ENCODE measurements around the gene EHBP1L1. TPM values are rescaled to one million over a fixed set of nuclear protein-coding genes. Genes with fewer than 3 reads are reported as not detected.
A peak's percentile ranks its signal among the peaks of the same experiment; 100 is the strongest.

The EHBP1L1 gene
- total RNA-seq, 1 donor from 2014 or later: 128 TPM

GRCh38 chr11:65616575-65617001, 40.7 kb downstream of the EHBP1L1 start:
- no peak for DNase-seq (ENCODE audit: low spot score)

GRCh38 chr11:65617136-65617850, 41.4 kb downstream of the EHBP1L1 start:
- no peak for DNase-seq (ENCODE audit: low spot score)

GRCh38 chr11:65617990-65618751, 42.3 kb downstream of the EHBP1L1 start:
- no peak for DNase-seq (ENCODE audit: low spot score)

GRCh38 chr11:65618763-65619162, 42.9 kb downstream of the EHBP1L1 start:
- no peak for DNase-seq (ENCODE audit: low spot score)

DNA sequence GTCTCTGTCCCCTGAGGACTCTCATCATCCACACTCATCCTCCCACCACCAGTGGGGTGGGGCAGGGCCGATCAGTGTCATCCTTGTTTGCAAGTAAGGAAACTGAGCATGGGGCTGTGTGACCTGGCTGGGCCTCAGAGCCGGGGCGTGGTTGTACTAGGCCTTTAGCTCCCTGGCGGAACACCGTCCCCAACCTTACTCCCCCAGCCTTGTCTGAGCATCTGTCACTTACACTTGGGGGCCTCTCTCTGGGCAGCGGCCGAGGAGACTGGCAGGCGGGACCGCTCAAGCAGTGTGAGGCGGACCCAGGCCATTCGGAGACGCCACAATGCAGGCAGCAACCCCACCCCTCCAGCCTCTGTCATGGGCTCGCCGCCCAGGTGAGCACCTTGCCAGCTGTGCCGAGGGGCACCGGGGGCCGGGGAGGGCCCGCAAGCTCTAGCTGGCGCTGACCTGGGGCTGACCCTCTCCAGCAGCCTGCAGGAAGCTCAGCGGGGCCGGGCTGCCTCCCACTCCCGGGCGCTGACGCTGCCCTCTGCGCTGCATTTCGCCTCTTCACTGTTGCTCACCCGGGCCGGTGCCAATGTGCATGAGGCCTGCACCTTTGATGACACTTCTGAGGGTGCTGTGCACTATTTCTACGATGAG, 43.6 kb downstream of the EHBP1L1 start:
- DNase-seq (ENCODE audit: low spot score): no peak

- DNase-seq (ENCODE audit: low spot score): no peak
Measured at GRCh38 chr11:65620666-65621065, 44.8 kb downstream of the EHBP1L1 start.

DNA sequence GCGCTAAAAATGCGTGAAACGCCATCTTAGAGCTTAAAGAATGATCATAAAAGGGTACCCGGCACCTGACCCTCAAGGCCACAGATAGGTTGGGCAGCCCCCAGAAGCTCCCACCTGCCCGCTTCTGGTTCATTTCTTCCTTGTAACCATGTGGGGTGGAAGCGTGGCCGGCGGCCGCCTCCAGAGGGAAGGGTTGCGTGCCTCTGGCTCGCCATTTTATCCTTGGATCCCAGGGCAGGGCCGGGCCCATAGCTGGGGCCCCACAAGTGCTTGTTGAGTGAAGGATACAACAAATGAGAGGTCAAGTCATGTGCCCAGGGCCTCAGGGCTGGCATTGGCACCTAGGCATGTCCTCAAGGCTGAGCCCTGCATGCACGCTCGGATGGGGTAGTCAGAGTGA, 45.6 kb downstream of the EHBP1L1 start:
- DNase-seq (ENCODE audit: low spot score): no peak

DNA sequence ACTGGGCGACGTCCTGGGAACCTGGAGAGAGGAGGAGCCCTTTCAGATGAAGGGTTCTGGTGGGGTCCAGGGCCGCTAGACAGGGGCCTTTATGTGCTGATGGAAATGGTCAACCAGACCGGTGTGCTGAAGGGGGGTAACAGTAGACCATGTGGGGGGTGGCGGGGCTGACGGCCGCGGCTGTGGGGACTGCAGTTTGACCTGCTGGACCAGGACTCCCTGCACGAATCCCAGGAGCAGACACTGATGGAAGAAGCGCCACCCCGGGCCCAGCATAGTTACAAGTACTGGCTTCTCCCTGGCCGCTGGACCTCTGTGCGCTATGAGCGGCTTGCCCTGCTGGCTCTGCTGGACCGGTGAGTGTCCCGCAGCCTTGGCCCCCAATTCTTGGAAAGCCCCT, 46.2 kb downstream of the EHBP1L1 start:
- no peak for DNase-seq (ENCODE audit: low spot score)

DNA sequence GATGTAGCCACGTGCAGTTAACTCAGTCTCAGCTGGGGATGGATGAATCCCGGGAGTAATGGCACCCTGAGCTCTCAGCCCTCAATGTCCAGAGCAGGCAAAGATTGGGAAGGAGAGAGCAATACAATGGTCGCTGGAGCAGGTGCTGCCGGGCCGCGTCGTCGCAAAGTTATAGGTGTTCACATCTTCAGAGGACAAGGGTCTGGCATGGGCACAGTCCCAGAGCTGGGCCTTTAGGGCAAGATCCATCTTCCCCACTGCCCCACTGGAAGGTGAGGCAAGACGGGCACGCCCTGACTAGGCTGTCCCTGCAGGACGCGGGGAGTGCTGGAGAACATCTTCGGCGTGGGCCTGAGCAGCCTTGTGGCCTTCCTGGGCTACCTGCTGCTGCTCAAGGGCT, 47.3 kb downstream of the EHBP1L1 start:
- no peak for DNase-seq (ENCODE audit: low spot score)

GRCh38 chr11:65623852-65624616, 48.2 kb downstream of the EHBP1L1 start:
- DNase-seq (ENCODE audit: low spot score): no peak

DNA sequence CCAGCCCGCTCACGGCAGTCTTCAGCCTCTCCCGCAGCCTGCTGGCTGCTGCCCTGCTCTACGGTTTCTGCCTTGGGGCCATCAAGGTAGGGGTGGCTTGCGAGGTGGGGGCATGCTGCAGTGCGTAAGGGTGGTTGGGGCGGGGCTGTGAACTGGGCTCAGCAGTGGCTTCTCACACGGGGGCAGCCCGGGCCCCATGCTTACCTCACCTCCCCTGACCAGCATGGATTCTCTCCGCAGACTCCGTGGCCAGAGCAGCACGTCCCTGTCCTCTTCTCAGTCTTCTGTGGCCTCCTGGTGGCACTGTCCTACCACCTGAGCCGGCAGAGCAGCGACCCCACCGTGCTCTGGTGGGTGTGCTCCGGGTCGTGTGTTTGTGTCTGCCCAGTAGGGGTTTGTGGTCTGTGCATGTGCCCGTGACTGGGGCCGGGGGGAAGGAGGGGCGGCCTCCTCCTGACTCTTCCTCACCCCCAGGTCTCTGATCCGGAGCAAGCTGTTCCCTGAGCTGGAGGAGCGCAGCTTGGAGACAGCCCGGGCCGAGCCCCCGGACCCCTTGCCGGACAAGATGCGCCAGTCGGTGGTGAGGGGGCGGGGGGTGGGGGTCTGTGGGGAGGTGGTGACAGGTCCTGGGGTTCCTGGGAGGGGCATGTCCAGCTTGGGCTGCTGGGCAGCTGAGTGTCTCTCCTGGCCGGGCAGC, 49.2 kb downstream of the EHBP1L1 start:
- DNase-seq (ENCODE audit: low spot score): no peak

DNA sequence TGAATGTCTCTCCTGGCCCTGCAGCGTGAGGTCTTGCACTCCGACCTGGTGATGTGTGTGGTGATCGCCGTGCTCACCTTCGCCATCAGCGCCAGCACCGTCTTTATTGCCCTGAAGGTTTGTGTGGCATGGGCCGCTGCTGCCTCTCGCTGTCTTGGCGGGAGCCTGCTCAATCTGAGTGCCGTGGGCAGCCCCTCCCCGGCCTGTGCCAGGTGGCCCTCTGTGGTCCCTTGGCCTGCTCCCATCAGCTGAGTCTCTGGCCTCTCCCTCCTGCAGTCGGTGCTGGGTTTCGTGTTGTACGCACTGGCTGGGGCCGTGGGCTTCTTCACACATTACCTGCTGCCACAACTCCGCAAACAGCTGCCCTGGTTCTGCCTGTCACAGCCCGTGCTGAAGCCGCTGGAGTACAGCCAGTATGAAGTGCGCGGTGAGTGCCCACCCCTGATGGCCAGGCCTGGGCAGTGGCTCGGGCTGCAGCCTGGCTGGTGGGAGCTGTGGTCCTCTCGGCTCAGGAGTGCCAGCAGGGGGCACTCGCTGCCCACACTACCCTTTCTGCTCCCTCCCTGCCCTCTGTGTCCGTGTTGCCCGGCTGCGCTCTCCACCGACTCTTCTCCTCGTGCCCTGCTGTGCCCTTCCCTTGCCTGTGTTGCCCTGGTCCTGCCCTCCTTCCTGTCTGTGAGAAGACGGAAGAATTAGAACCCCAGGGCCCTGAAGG, 49.9 kb downstream of the EHBP1L1 start:
- peak; percentile 50 for DNase-seq (ENCODE audit: low spot score)

DNA sequence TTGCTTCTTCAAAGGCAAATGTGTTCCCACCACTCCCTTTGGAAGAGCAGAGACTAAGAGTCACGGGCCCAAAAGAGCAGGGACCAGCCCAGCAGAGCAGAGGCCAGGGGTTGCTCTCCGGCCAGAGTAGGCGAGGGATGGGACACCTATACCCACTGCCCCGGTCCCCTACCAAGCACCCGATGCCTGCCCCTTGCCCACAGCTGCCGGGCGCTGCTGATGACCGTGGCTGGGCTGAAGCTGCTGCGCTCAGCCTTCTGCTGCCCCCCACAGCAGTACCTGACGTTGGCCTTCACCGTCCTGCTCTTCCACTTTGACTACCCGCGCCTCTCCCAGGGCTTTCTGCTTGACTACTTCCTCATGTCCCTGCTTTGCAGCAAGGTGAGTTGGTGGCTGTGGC, 51.3 kb downstream of the EHBP1L1 start:
- DNase-seq (ENCODE audit: low spot score): no peak

- no peak for DNase-seq (ENCODE audit: low spot score)
Measured at GRCh38 chr11:65629579-65629978, 53.7 kb downstream of the EHBP1L1 start.

DNA sequence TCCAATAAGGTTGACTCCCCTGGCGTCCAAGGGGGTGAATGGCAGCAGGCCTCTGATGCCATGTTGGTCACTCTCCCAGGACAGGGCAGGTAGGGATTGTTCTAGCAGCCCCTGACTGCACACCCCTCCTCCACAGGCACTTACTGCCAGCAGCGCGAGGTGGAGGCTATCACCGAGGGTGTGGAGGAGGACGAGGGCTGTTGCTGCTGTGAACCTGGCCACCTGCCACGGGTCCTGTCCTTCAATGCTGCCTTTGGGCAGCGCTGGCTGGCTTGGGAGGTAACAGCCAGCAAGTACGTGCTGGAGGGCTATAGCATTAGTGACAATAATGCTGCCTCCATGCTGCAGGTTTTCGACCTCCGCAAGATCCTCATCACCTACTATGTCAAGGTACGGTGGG, 54.4 kb downstream of the EHBP1L1 start:
- no peak for DNase-seq (ENCODE audit: low spot score)

GRCh38 chr11:65633390-65634108, 57.7 kb downstream of the EHBP1L1 start:
- no peak for DNase-seq (ENCODE audit: low spot score)

GRCh38 chr11:65634109-65634436, 58.2 kb downstream of the EHBP1L1 start:
- no peak for DNase-seq (ENCODE audit: low spot score)

DNA sequence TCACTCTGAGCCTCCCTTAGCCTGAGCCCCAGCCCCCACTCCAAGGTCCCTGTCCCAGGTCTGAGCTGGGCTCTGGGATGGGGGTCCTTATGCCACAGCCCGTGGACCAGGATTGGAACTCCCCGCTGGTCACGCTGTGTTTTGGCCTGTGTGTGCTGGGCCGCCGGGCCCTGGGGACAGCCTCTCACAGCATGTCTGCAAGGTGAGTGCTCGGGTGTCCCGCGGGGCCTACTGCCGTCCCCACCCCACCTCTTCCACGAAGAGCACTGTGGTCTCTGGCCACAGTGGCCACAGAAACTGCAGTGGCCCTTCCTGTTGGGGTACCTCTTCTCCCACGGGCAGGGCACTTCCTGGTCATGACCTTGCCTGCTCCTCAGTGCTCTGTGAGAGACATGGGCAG, 58.6 kb downstream of the EHBP1L1 start:
- DNase-seq (ENCODE audit: low spot score): no peak

- DNase-seq (ENCODE audit: low spot score): no peak
Measured at GRCh38 chr11:65634905-65635731, 59.3 kb downstream of the EHBP1L1 start.

Data from mucosa of gallbladder (tissue), 1 donor.